Measurements from ENCODE around the gene IDS. TPM values are rescaled to one million over a fixed set of nuclear protein-coding genes. Genes with fewer than 3 reads are reported as not detected.
A peak's percentile ranks its signal among the peaks of the same experiment; 100 is the strongest.
"Not testable (repeated sequence)": the region's sequence is repeated elsewhere in the genome, so short reads cannot be mapped to it uniquely, and the experiment has no call there.

The IDS gene
- total RNA-seq, 1 experiment from 2014 or later, result 78.7 TPM

- in situ Hi-C loops (cut with HindIII; ENCODE audit: low pct_unique_long_range_greater_than_20kb, low sequenced_read_pairs) (loop anchor here (25.0 kb wide), 1 partner anchor 1133 kb away; no protein-coding TSS in a partner anchor), intact Hi-C loops (cut with micrococcal nuclease; ENCODE audit: unreplicated experiment) (no loop called here)
- TF ChIP-seq CTCF (IDR thresholded peaks at IDR 0.05) (peak; percentile 57), SIN3A (IDR thresholded peaks at IDR 0.05; ENCODE audit: borderline replicate concordance, insufficient read depth, low read depth, low read length) (no peak), TCF7L2 (IDR thresholded peaks at IDR 0.05; ENCODE audit: low read depth, low read length) (no peak), POLR2AphosphoS5 (IDR thresholded peaks at IDR 0.05; ENCODE audit: low read depth, low read length) (no peak)
- TF ChIP-seq, protein P1, sequence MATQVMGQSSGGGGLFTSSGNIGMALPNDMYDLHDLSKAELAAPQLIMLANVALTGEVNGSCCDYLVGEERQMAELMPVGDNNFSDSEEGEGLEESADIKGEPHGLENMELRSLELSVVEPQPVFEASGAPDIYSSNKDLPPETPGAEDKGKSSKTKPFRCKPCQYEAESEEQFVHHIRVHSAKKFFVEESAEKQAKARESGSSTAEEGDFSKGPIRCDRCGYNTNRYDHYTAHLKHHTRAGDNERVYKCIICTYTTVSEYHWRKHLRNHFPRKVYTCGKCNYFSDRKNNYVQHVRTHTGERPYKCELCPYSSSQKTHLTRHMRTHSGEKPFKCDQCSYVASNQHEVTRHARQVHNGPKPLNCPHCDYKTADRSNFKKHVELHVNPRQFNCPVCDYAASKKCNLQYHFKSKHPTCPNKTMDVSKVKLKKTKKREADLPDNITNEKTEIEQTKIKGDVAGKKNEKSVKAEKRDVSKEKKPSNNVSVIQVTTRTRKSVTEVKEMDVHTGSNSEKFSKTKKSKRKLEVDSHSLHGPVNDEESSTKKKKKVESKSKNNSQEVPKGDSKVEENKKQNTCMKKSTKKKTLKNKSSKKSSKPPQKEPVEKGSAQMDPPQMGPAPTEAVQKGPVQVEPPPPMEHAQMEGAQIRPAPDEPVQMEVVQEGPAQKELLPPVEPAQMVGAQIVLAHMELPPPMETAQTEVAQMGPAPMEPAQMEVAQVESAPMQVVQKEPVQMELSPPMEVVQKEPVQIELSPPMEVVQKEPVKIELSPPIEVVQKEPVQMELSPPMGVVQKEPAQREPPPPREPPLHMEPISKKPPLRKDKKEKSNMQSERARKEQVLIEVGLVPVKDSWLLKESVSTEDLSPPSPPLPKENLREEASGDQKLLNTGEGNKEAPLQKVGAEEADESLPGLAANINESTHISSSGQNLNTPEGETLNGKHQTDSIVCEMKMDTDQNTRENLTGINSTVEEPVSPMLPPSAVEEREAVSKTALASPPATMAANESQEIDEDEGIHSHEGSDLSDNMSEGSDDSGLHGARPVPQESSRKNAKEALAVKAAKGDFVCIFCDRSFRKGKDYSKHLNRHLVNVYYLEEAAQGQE (IDR thresholded peaks at IDR 0.05; ENCODE audit: insufficient read depth in 1 of 2, low read depth in 2 of 2, low read length in 1 of 2), result no peak
- H3K27me3 ChIP-seq (ENCODE audit: control insufficient read depth, insufficient read depth, low read length), result no peaks in the 10 kb centered on the region
- H3K9me3 ChIP-seq (ENCODE audit: control insufficient read depth, insufficient read depth, low read depth, low read length), result no peaks in the 10 kb centered on the region
- peak overlapping the region; percentile 61 to 90 for H3K4me3 ChIP-seq (ENCODE audit: low read depth in 2 of 2, low read length in 2 of 2)
- no peak for DNase-seq (ENCODE audit: low read depth, low spot score)
- CTCF ChIA-PET, result no interaction called here
- H3K27ac ChIP-seq (ENCODE audit: low read length), result peak overlapping the region; percentile 74
- H3K4me1 ChIP-seq (ENCODE audit: control insufficient read depth, insufficient read depth, low read length), result peaks cover 7% of the 10 kb centered on the region; the same call in 1 of the 2 replicates
- peak; percentile 24; the same call in 1 of the 2 replicates for ATAC-seq
- POLR2A ChIA-PET, result interaction anchor here (0.7 kb wide), 1 partner anchor 1239 kb away, joined by 3 read pairs; no protein-coding TSS in a partner anchor
- H3K36me3 ChIP-seq (ENCODE audit: control insufficient read depth, insufficient read depth, low read length), result no peaks in the 10 kb centered on the region
- TSS peak; percentile 64 for BruUV-seq (replicated peaks)
Measured at GRCh38 chrX:149504226-149504914, 736 bp downstream of the IDS start.

- H3K4me3 ChIP-seq (ENCODE audit: low read depth in 2 of 2, low read length in 2 of 2), result peak overlapping the region in 1 of 2 experiments; percentile 90; a peak in 3 of 4 replicates
- DNase-seq (ENCODE audit: low read depth, low spot score); intact Hi-C loops (cut with micrococcal nuclease; ENCODE audit: unreplicated experiment); H3K36me3 ChIP-seq (ENCODE audit: control insufficient read depth, insufficient read depth, low read length); CTCF ChIA-PET; H3K4me1 ChIP-seq (ENCODE audit: control insufficient read depth, insufficient read depth, low read length); H3K9me3 ChIP-seq (ENCODE audit: control insufficient read depth, insufficient read depth, low read depth, low read length); BruUV-seq (replicated peaks); H3K27me3 ChIP-seq (ENCODE audit: control insufficient read depth, insufficient read depth, low read length); H3K27ac ChIP-seq (ENCODE audit: low read length): not testable (repeated sequence)
- in situ Hi-C loops (cut with HindIII; ENCODE audit: low pct_unique_long_range_greater_than_20kb, low sequenced_read_pairs), result loop anchor here (25.0 kb wide), 1 partner anchor 1134 kb away; no protein-coding TSS in a partner anchor
- peak; percentile 20; the same call in 1 of the 2 replicates for ATAC-seq
- POLR2A ChIA-PET, result interaction anchor here (0.7 kb wide), 1 partner anchor 1238 kb away, joined by 3 read pairs; no protein-coding TSS in a partner anchor
Measured at GRCh38 chrX:149503446-149503845, 1.7 kb downstream of the IDS start.

DNA sequence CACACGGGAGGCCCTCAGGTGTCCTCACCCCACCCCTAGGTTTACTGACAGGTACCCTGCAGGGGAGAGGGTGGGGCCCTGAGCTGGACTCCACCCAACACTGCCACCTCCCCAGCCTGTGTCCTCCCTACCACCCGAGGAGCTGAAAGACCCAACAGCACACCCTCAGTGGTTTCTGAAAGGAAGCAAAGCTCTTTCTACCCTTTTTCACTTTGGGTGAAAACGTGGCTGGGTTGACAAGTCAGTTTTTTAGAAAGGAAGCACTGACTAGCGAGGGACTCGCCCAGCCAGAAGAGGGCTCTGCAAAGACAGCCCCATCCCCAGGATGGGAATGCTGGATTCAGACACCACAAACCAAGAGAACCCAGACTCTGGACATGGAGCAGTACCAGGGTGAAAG is 2.2 kb downstream of the IDS start:
- DNase-seq (ENCODE audit: low read depth, low spot score); H3K9me3 ChIP-seq (ENCODE audit: control insufficient read depth, insufficient read depth, low read depth, low read length); CTCF ChIA-PET; H3K36me3 ChIP-seq (ENCODE audit: control insufficient read depth, insufficient read depth, low read length); ATAC-seq; H3K27me3 ChIP-seq (ENCODE audit: control insufficient read depth, insufficient read depth, low read length); H3K27ac ChIP-seq (ENCODE audit: low read length); H3K4me1 ChIP-seq (ENCODE audit: control insufficient read depth, insufficient read depth, low read length); BruUV-seq (replicated peaks); intact Hi-C loops (cut with micrococcal nuclease; ENCODE audit: unreplicated experiment); POLR2A ChIA-PET; H3K4me3 ChIP-seq (ENCODE audit: low read depth in 2 of 2, low read length in 2 of 2): not testable (repeated sequence)
- in situ Hi-C loops (cut with HindIII; ENCODE audit: low pct_unique_long_range_greater_than_20kb, low sequenced_read_pairs), result loop anchor here (25.0 kb wide), 1 partner anchor 1134 kb away; no protein-coding TSS in a partner anchor

Data from Panc1 (cell line).